UCSD-AML1 (cell line): ENCODE data around the gene MYH6.
"Not testable (repeated sequence)": the region's sequence is repeated elsewhere in the genome, so short reads cannot be mapped to it uniquely, and the experiment has no call there.

Source experiments
- DNase-seq: peaks from one replicate; lab custom pipeline; 2025; ENCODE audit not compliant: unreplicated experiment; lab: John Stamatoyannopoulos, UW

The MYH6 gene

DNA sequence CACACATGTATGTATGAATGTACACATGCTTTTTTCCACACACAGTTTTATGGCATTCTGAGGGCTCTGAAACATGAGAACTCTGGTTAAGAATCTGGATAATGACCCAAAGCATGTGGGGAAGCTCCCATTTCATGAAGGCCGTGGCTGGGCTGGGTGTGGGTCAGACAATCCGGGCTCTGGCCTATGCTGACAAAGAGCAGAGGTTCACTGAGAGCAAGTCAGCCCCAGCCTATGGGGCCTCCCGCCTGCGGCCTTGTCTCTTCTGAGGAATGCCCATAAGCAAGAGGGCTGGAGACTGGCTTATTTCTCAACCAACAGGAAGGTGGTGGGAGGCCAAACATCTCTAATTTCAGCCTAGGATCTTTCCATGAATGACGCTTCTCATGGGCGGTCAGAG, 8.5 kb downstream of the MYH6 start:
- no peak for DNase-seq

DNA sequence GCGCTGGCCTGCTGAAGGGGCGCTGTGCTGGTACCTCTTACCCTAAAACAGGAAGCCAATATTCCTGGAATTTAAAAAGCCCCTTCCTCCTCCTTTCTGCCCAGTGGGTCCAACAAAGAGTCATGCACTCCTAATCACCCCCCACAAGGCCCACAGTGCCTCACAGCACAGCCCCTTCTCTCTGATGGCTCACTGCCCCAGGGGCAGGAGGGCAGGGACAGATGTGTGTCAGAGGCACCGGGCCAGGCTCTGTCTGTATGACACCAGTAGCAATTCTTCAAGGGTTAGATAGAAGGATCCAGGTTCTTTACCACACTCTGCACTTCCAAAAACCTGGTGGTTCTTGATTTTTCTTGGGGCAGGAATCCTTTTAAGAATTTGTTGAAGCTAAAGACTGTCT, 8.9 kb downstream of the MYH6 start:
- no peak for DNase-seq

DNA sequence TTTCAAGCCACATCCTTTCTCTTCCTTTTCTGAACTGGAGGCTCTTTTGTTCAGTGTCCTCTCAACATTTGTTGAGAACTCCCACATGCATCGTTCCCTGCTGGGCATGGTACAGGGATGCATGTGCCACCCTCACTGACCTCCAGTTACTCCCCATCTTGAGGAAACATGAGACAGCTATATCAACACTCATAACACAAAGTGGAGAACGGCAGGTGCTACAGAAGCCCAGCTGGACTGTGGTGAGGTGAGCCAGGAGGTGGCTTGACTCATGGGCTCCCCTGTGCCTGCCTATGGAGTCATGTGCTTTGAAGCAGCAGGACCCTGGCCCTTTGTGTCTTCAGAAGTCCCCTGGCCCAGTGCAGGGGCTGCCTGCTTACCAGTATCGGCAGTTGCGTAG, 9.7 kb downstream of the MYH6 start:
- no peak for DNase-seq

DNA sequence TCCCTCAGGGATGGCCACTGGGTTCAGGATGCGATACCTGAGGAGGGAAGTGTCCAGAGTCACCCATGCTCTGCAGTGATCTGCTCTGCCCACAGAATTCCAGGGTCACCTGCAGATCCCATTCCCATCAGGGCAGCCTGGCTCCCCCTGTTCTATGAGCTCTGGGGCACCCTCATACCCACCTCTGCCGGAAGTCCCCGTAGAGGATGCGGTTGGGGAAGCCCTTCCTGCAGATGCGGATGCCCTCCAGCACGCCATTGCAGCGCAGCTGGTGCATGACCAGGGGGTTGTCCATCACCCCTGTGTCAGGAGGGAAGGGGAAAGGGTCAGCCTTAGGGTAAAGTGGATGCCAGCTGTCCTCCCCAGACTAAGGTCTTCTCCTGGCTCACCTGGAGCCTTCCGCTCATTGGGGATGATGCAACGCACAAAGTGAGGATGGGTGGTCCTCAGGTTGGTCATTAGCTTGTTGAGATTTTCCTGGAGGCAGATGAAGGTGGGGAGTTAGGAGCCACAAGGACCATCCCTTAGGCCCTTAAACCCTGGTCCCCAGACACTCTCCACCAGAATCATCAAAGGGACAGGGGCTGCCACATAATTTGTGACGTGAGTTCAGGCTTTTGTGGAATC, 11.2 kb downstream of the MYH6 start:
- no peak for DNase-seq

DNA sequence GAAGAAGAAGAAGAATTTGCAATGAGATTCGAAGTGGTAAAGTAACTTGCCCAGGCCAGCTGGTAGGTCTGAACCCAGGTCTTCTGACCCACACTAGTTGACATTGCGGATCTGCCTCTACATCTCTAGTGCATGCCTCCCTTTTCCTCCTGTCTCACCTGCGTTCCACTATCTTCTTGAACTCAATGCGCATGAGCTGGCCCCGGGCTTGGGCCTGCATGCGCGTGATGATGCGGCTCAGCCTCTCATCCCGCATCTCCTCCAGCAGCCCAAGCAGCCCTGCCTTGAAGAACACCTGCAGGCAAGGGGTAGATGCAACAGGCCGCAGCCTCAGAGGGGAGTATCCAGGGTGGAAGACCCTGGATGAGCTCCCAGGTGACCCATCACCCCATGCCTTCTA, 11.9 kb downstream of the MYH6 start:
- no peak for DNase-seq

DNA sequence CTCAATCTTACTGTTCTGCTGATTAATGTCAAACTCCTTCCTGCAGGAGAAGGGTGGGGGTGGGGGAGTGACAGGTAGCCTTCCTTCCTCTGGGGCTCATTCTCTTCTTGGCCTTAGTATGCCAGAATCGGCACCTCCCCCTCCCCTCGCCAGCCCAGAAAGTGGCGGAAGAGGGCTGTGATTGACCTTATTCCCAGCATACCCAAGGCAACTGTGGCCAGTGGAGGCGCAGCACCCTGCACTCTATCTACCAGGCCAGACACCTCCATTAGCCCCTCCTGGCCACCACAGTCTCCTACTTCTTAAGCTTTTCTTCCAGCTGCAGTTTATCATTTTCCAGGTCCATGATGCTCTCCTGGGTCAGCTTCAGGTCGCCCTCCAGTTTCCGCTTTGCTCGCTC, 15.5 kb downstream of the MYH6 start:
- no peak for DNase-seq

DNA sequence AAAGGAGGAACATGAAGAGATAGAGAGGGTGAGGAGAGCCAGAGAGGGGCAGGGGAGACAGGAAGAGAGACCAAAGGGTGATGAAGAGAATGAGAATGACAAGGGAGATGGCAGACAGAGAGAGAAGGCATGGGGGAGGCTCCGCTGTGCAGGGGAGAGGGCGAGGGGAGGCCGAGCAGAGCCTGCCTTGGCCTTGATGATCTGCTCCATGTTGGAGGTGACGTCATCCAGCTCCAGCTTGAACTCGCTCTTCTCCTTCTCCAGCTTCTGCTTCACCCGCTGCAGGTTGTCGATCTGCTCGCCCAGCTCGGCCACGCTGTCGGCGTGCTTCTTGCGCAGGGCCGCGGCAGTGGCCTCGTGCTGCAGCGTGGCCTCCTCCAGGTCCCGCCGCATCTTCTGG, 18.2 kb downstream of the MYH6 start:
- DNase-seq: not testable (repeated sequence)

DNA sequence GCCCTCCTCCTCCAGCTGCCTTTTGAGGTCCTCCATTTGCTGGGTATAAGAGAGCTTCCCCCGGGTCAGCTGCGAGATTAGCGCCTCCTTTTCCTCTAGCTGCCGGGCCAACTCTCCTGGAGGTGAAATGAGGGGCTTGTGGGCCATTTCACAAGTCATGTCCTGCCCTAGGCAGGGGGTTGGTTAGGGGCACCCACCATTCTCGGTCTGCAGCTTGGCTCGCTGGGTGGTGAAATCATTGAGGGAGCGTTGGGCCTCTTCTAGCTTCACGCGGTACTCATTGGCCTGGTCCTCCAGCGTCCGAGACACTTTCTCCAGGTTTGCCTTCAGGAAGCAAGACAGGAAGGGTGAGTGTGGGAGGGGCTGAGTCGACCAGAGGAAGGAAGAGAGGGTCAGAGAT, 18.7 kb downstream of the MYH6 start:
- peak; percentile 40 for DNase-seq

DNA sequence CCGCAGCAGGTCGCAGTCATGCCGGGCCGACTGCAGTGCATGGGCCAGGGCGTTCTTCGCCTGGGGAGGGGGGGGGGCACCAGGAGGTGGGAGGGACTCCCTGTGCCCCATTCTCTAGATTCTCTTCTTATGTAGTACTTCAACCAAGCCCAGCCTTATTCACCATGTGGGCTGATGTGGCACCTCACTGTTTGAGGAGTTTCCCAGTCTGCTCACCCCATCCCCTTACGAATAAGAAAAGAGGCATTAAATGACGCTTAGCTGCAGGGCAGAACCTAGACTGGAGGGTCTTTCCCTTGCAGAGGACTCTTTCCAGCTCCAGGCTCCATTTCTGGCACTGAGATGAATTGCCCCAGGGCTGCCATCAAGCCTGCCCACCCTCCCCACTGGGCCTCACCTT, 19.1 kb downstream of the MYH6 start:
- DNase-seq: no peak

DNA sequence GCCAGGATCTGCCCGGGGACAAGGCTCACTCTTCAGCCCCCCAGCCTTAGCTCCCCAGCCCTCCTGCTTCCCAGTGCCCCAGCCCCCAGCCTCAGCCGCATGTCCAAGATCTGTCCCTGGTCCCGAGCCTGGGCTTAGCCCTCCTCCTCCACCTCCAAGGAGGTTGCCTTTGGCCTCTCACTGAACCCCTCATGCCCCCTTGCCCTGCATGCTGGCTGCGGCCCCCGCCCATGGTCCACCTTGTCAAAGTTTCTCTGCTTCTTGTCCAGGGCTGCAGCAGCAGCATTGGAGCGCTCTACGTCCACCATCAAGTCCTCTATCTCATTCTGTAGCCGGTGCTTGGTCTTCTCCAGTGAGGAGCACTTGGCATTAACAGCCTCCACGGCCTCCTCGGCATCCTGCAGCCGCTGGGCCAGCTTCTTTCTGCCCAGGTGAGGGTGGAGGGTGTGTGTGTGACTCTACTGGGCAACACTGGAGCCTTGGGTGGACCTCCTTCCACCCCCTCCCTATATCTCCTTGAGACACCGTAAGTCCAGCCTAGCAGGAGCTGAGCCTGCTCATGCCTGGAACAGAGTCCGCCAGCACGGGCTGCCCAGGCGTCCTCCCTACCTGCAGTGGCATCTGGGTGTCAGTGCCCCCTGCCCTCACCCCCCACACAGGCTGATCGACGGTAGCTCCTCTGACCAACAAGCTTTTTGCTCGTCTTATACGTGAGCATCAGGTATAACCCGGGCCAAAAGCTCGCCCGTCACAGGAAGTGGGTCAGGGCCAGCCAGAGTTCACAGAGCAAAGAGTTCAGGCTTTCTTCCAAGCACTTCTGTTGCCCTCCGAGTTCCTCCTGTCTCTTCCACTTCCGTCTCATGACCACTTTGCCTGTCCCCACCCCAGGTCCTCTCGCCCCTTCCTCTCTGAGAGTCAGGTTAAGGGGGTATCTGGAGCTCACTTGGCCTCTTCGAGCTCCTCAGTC, 19.9 kb downstream of the MYH6 start:
- DNase-seq: no peak

DNA sequence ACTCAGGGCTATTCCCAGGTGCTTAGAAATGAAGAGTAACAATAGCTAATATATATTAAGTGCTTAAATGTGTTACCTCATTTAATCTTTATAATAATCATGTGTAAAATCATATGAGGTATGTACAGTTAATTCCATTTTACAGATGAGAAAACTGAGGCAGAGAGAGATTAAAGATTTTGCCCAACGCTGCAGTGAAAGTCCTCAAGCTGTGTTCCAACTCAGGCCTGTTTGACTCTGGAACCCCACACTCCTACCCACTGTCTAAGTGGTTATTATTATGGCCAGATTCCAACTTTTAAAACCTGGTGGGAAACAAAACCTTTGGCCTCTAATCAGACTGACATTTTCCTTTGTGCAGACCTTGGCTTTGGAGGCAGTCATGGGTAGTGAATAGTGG, 21.1 kb downstream of the MYH6 start:
- no peak for DNase-seq

DNA sequence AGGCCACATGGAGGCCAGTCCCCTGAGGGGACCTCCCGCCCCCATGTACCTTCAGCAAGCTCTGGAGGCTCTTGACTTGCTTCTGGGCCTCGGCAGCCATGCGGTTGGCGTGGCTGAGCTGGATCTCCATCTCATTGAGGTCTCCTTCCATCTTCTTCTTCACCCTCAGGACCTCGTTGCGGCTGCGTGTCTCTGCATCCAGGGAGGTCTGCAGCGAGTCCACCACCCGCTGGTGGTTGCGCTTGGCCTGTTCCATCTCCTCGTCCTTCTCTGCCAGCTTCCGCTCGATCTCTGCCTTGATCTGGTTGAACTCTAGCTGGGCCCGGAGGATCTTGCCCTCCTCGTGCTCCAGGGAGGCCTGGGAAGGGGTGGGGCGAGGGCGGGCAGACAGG, 21.8 kb downstream of the MYH6 start:
- DNase-seq: not testable (repeated sequence)

DNA sequence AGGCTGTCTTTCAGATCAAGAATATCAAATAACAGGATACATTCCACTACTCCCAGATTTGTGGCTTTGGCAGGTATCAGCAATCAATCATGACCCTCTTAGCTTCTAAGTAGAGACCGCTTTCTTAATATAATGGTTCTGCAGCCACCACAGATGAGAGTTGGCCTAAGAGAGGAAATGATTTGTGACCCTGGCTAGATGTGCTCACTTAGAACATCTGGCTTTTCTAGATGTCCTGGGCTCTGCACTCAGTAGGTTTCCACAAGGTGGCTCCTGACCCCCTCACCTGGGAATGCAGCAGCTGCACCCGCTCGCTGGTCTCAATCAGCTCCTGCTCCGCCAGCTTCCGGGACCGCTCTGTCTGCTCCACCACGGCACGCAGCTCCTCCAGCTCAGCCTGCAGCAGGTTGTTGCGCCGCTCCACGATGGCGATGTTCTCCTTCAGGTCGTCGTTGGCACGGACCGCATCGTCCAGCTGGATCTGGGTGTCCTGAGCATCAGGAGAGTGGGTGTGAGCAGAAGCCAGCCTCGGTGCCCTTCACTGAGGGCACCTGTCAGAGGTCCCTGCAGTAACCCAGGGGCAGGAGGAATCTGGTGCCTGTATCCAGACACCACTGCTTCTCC, 22.3 kb downstream of the MYH6 start:
- no peak for DNase-seq

DNA sequence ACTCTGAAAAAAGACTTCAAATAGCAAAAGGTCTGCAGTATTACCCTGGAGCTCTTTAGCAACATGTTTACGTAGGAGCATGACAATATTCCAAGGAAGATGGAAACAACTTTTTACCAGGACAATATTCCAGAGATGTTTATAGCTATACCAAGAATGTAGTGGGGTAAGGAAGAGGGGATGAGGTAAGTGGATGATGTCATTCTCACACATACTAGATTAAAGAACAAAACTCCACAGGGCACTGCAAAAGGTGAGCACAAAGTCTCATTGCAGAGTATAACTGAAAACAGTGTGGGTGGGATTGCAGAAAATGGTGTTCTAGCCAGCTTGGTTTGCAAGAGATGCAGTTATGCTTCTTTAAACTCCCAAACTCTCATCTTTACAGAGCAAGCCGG, 22.8 kb downstream of the MYH6 start:
- DNase-seq: no peak

DNA sequence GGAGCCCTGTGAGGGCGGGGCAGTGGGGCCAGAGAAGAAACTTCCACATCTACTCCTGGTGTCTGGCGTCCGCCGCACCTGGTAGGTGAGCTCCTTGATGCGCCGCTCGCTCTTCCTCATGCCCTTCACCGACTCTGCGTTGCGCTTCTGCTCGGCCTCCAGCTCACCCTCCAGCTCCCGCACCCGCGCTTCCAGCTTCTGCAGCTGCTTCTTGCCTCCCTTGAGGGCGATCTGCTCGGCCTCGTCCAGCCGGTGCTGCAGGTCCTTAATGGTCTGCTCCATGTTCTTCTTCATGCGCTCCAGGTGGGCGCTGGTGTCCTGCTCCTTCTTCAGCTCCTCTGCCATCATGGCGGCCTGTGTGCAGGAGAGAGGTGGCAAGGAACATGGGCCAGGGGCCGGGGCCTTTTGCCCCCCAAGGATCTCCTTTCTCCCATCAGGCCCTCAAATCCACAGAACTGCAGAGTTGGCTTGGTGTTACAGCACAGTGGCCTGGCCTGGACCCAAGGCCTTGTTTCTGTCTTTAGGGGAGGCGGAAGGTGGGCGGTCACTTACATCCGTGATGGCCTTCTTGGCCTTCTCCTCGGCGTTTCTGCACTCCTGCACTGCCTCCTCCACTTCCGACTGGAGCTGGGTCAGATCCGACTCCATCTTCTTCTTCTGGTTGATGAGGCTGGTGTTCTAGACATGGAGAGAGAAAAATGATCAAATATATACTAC, 23.6 kb downstream of the MYH6 start:
- DNase-seq: no peak

DNA sequence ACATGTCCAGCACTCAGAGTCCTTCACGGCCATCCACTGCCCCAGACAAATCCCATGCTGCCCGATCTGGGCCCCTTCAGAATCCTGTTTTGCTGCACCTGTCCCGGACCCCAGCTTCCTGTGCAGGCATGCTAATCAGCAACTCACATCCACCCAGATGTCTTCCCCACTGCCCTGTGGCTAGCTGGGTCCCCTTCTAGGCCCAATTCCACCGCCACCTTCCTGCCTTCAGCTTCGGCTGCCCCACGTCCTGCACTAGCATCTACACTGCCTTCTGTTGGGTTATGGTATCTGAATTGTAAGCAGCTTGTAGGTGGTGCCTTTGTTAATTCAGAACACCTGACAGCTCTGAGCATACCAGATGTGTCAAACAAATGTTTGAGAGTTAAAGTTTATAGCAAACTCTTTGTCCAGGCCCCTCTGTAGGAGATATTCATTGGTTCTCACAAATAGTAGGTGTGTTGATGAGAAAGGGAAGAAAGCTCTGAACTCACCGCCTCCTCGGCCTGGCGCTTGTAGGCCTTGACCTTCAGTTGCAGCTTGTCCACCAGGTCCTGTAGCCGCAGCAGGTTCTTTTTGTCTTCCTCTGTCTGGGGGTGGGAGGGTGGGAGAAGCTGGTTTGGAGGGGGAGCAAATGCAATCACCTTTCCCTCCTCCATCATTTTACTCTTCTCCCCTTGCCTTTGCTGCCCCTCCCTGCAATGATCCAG, 25.2 kb downstream of the MYH6 start:
- no peak for DNase-seq

DNA sequence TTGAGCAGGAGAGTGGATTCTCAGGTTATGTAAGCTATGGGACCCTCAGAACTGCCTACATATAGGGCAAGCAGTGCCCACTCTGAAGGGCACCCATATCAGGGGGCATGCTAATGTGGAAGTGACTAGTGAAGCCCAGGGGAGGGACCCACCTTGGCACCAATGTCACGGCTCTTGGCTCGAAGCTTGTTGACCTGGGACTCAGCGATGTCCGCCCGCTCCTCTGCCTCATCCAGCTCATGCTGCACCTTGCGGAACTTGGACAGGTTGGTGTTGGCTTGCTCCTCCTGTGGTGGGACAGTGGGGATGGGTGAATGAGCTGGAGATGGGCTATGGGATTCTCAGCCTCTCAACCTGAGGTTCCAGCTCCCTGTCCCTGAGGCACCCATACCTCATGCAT, 25.8 kb downstream of the MYH6 start:
- no peak for DNase-seq

DNA sequence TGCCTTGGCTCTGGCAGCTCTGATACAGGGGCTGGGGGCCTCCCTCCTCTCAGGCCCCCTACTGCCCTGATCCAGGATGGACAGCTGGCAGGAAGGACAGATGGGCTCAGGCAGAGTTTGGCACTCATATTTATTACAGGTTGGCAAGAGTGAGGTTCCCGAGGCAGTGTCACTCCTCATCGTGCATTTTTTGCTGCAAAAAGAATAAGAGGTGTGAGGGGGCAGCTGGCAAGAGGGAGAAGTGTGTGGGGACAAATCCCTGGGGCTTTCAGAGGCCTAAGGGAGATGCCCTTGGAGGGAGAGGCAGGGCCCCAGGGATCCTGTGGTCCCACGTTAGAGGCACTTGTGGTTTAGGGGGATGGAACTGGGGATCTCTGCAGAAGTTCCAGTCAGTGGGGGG, 26.2 kb downstream of the MYH6 start:
- DNase-seq: no peak

DNA sequence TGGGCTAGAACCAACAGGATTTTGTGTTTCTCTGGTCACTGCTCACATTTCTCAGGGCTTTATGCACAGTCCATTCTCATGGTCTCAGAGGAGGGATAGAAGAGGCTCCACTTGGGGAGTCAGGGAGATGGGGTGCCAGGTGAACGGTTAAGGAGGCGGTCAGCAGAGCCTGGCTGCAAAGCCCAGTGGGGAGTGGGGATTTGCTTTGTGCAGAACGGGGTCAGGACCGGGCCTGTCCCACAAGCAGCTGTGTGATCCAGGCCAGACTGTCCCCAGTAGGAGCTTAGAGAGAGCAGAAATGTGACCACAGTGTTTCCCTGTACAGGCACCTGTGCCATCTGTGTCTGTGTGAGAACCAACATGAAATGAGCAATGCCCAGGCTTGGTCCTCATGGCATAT, 27.1 kb downstream of the MYH6 start:
- no peak for DNase-seq

DNA sequence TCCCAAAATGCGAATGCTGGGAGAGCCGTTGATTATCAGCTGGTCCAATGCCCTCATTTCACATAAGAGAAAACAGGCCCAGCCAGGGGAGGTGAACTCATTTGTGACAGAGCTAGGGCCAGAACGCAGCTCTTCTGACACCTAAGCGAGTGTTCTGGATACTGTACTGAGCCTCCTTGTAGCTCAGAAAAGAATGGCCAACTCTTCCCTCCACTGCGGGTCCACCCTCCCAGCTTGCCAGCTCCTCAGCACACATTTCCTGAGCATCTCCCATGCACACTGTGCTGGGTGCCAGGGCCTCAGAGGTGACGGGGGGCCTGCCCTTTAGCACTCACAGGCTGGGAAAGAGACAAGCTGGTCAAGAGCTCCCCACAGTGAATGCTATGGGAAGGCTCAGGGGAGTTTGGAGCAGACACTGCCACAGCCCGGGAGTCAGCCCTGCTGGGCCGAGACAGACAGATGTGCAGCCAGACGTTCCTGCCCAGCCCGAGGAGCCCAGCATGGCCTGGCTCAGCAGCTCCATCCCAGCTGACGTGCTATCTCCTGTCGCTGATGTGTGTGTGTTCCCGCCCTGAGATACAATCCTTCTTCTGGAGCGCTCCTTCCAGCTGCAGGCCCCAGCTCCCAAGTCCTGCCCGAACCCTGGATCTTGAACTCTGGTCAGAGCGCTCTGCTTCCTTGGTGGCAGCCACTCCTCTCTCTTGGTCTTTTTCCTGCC, 27.7 kb downstream of the MYH6 start:
- DNase-seq: no peak
